H9 (cell line): ENCODE measurements around the gene CRK. TPM values are rescaled to one million over a fixed set of nuclear protein-coding genes. Genes with fewer than 3 reads are reported as not detected.

Experiments used
- DNase-seq: peaks from one replicate; pipeline ENCODE4 v3.0.0-alpha.2; 2017
- H2AFZ ChIP-seq: one replicate; pipeline ENCODE4 v1.6.1; 2013; ENCODE audit warnings: mild to moderate bottlenecking, low read length, control low read depth, moderate library complexity
- H2AK5ac ChIP-seq: 2 replicates; pipeline ENCODE4 v1.6.1; 2013; ENCODE audit warnings: low read length, control low read depth, mixed read lengths; ENCODE audit not compliant: insufficient read length
- H2BK120ac ChIP-seq: one replicate; pipeline ENCODE4 v1.6.1; 2013; ENCODE audit warnings: low read depth, mild to moderate bottlenecking, low read length, control low read depth, inconsistent platforms; ENCODE audit not compliant: poor library complexity, severe bottlenecking
- H2BK12ac ChIP-seq: 2 replicates; pipeline ENCODE4 v1.6.1; 2013; ENCODE audit warnings: low read length, control low read depth, mixed read lengths, low read depth; ENCODE audit not compliant: insufficient read length
- H2BK15ac ChIP-seq: 2 replicates; pipeline ENCODE4 v1.6.1; 2013; ENCODE audit warnings: low read depth, low read length, control low read depth
- H2BK20ac ChIP-seq: one replicate; pipeline ENCODE4 v1.6.1; 2013; ENCODE audit warnings: low read depth, mild to moderate bottlenecking, low read length, control low read depth, inconsistent platforms; ENCODE audit not compliant: poor library complexity, severe bottlenecking
- H2BK5ac ChIP-seq: 2 replicates; pipeline ENCODE4 v1.6.1; 2013; ENCODE audit warnings: low read length, control low read depth, mixed read lengths; ENCODE audit not compliant: insufficient read length
- H3K14ac ChIP-seq: 2 replicates; pipeline ENCODE4 v1.6.1; 2013; ENCODE audit warnings: low read length, control low read depth; ENCODE audit not compliant: insufficient read depth
- H3K18ac ChIP-seq: 2 replicates; pipeline ENCODE4 v1.6.1; 2013; ENCODE audit warnings: low read depth, mild to moderate bottlenecking, mixed read lengths, low read length, control low read depth; ENCODE audit not compliant: insufficient read length
- H3K23ac ChIP-seq: 2 replicates; pipeline ENCODE4 v1.6.1; 2013; ENCODE audit warnings: low read length, control low read depth, mixed read lengths, low read depth; ENCODE audit not compliant: insufficient read length
- H3K23me2 ChIP-seq: 2 replicates; pipeline ENCODE4 v1.6.1; 2013; ENCODE audit warnings: low read depth, mild to moderate bottlenecking, mixed read lengths, low read length, control low read depth; ENCODE audit not compliant: insufficient read length, poor library complexity, severe bottlenecking
- H3K27ac ChIP-seq: 2 replicates; pipeline ENCODE4 v1.5.1; 2013; ENCODE audit warnings: low read length, control low read depth, mixed read lengths, low read depth; ENCODE audit not compliant: insufficient read length
- H3K27me3 ChIP-seq: 2 replicates; pipeline ENCODE4 v1.6.1; 2013; ENCODE audit warnings: low read length, control low read depth, inconsistent platforms; ENCODE audit not compliant: insufficient read depth
- H3K4ac ChIP-seq: 2 replicates; pipeline ENCODE4 v1.6.1; 2013; ENCODE audit warnings: low read depth, mild to moderate bottlenecking, control low read depth, inconsistent platforms, low read length, moderate library complexity
- H3K4me1 ChIP-seq: 2 replicates; pipeline ENCODE4 v1.6.1; 2013; ENCODE audit warnings: low read length, control low read depth, inconsistent platforms; ENCODE audit not compliant: insufficient read depth
- H3K4me2 ChIP-seq: 2 replicates; pipeline ENCODE4 v1.6.1; 2013; ENCODE audit warnings: low read length, control low read depth, mixed read lengths; ENCODE audit not compliant: insufficient read length, insufficient read depth
- H3K56ac ChIP-seq: 2 replicates; pipeline ENCODE4 v1.6.1; 2013; ENCODE audit warnings: low read depth, mild to moderate bottlenecking, mixed read lengths, low read length, control low read depth; ENCODE audit not compliant: insufficient read length
- H3K79me1 ChIP-seq: 2 replicates; pipeline ENCODE4 v1.6.1; 2013; ENCODE audit warnings: low read depth, mild to moderate bottlenecking, moderate library complexity, low read length, control low read depth, inconsistent platforms; ENCODE audit not compliant: insufficient read depth, poor library complexity, severe bottlenecking
- H3K79me2 ChIP-seq: 2 replicates; pipeline ENCODE4 v1.6.1; 2013; ENCODE audit warnings: low read length, control low read depth, inconsistent platforms; ENCODE audit not compliant: insufficient read depth
- H3K9ac ChIP-seq: 2 replicates; pipeline ENCODE4 v1.6.1; 2013; ENCODE audit warnings: low read length, control low read depth, mixed read lengths; ENCODE audit not compliant: insufficient read length; ENCODE audit errors: extremely low read depth
- H3K9me3 ChIP-seq: one replicate; pipeline ENCODE4 v1.6.1; 2013; ENCODE audit warnings: low read depth, low read length, inconsistent platforms; ENCODE audit not compliant: control insufficient read depth
- H3T11ph ChIP-seq: one replicate; pipeline ENCODE4 v1.6.1; 2013; ENCODE audit warnings: mild to moderate bottlenecking, low read length, control low read depth, inconsistent platforms
- H4K20me1 ChIP-seq: one replicate; pipeline ENCODE4 v1.6.1; 2013; ENCODE audit not compliant: control insufficient read depth, insufficient read length, insufficient read depth
- H4K5ac ChIP-seq: 2 replicates; pipeline ENCODE4 v1.6.1; 2013; ENCODE audit warnings: low read depth, mild to moderate bottlenecking, mixed read lengths, low read length, control low read depth; ENCODE audit not compliant: insufficient read length
- H4K8ac ChIP-seq: replicated peaks from 2 replicates; pipeline ENCODE4 v1.6.1; 2013; ENCODE audit warnings: low read length, control low read depth, mixed read lengths, low read depth; ENCODE audit not compliant: insufficient read length
- H4K91ac ChIP-seq: 2 replicates; pipeline ENCODE4 v1.6.1; 2013; ENCODE audit warnings: low read depth, mild to moderate bottlenecking, moderate library complexity, mixed read lengths, low read length, control low read depth; ENCODE audit not compliant: insufficient read length
- H3K27ac Mint-ChIP-seq, 3 experiments: 2 replicates in 2 of 3; 3 replicates in 1 of 3; pipeline ENCODE4 v1.8.0; 2020 to 2021; ENCODE audit warnings: mixed read lengths in 3 of 3, mild to moderate bottlenecking in 1 of 3, moderate library complexity in 1 of 3
- H3K27me3 Mint-ChIP-seq: 2 replicates; pipeline ENCODE4 v1.8.0; 2021; ENCODE audit warnings: low read depth, mild to moderate bottlenecking, moderate library complexity, mixed read lengths
- H3K36me3 Mint-ChIP-seq, 3 experiments: 2 replicates in 2 of 3; 3 replicates in 1 of 3; pipeline ENCODE4 v1.8.0; 2020 to 2021; ENCODE audit warnings: low read depth in 3 of 3, mixed read lengths in 3 of 3; ENCODE audit not compliant: insufficient read depth in 1 of 3
- H3K4me1 Mint-ChIP-seq, 2 experiments: 2 replicates each; pipeline ENCODE4 v1.8.0; 2020; ENCODE audit warnings: mixed read lengths in 2 of 2
- H3K4me3 Mint-ChIP-seq, 2 experiments: 2 replicates in 1 of 2; 3 replicates in 1 of 2; pipeline ENCODE4 v1.8.0; 2020 to 2021; ENCODE audit warnings: mild to moderate bottlenecking in 2 of 2, mixed read lengths in 2 of 2, moderate library complexity in 1 of 2
- H3K9me3 Mint-ChIP-seq, 2 experiments: 2 replicates in 1 of 2; 3 replicates in 1 of 2; pipeline ENCODE4 v1.8.0; 2020; ENCODE audit warnings: mild to moderate bottlenecking in 2 of 2, mixed read lengths in 2 of 2, moderate library complexity in 1 of 2
- WGBS: extraction: QIAGEN DNeasy Blood & Tissue Kit; methylation state at CpG from one replicate; pipeline ENCODE4 v1.1.7; 2013; ENCODE audit warnings: missing lambda C conversion rate, low lambda C conversion rate, mixed read lengths; ENCODE audit not compliant: insufficient read length; ENCODE audit errors: extremely low coverage; 5-methylcytosine and 5-hydroxymethylcytosine counted together
- total RNA-seq: library from RNA; stranded (reverse); gene quantifications from 2 replicates; pipeline ENCODE4 v1.2.1, GENCODE V29; 2021
- TF ChIP-seq, protein P1 (sequence below): fragments of 200-600 bp; sonication (generic); conservative IDR thresholded peaks from 3 replicates; pipeline ENCODE4 v1.8.0; 2021; ENCODE audit warnings: antibody characterized with exemption, mild to moderate bottlenecking

The CRK gene
- total RNA-seq, 1 experiment from 2014 or later, result 58.9 TPM

DNA sequence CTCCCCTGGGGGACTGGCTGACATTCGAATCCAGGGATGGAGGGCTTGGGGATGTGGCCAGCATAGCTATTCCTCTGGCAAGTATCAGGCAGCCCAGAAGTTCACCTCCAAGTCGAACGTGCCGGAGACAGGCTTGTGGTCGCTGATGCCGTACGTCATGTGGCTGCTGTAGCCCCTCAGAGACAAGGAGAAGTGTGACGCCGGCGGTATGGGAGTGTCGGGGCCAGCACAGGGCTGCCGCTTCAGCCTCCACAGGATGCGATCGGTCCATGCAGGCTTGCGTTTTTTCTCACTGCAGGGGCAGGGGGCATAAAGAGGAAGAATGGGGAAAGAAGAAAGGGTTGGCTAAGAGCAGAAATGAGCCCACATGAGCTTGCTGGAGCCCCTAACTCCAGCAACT is 41.8 kb upstream of the CRK start:
- Histone ChIP-seq H4K20me1 (no peaks in the 10 kb centered on the region), H3K14ac (no peak overlapping the region), H2AK5ac (no peak overlapping the region), H3K79me1 (no peaks in the 10 kb centered on the region), H3K56ac (no peak overlapping the region), H3K79me2 (no peaks in the 10 kb centered on the region), H2BK12ac (no peak overlapping the region), H3K4me2 (no peak overlapping the region), H2BK120ac (no peak overlapping the region), H3K4ac (no peak overlapping the region), H3K18ac (no peak overlapping the region), H4K5ac (no peak overlapping the region), H3K4me1 (no peaks in the 10 kb centered on the region), H2AFZ (no peak overlapping the region), H3K9ac (no peak overlapping the region), H2BK15ac (no peak overlapping the region), H3K23me2 (no peaks in the 10 kb centered on the region), H2BK20ac (no peak overlapping the region), H4K8ac (no peak overlapping the region), H3K23ac (no peak overlapping the region), H3K27me3 (no peaks in the 10 kb centered on the region), H2BK5ac (no peak overlapping the region), H3T11ph (no peak overlapping the region), H4K91ac (no peak overlapping the region), H3K9me3 (no peaks in the 10 kb centered on the region), H3K27ac (no peak overlapping the region)
- H3K36me3 Mint-ChIP-seq, result peaks cover 0 to 14% (median 3%) of the 10 kb centered on the region in 3 experiments; a peak in 4 of 7 replicates
- DNase-seq, result no peak
- peaks cover 4 to 8% of the 10 kb centered on the region in 2 experiments; a peak in 3 of 4 replicates for H3K4me1 Mint-ChIP-seq
- WGBS, result no CpG with 5 or more reads among the region's 15 CpGs
- peak overlapping the region in 1 of 3 experiments; percentile 21; a peak in 2 of 7 replicates for H3K27ac Mint-ChIP-seq
- H3K4me3 Mint-ChIP-seq, result no peak overlapping the region
- H3K9me3 Mint-ChIP-seq, result no peaks in the 10 kb centered on the region
- no peaks in the 10 kb centered on the region for H3K27me3 Mint-ChIP-seq
- TF ChIP-seq, protein P1, sequence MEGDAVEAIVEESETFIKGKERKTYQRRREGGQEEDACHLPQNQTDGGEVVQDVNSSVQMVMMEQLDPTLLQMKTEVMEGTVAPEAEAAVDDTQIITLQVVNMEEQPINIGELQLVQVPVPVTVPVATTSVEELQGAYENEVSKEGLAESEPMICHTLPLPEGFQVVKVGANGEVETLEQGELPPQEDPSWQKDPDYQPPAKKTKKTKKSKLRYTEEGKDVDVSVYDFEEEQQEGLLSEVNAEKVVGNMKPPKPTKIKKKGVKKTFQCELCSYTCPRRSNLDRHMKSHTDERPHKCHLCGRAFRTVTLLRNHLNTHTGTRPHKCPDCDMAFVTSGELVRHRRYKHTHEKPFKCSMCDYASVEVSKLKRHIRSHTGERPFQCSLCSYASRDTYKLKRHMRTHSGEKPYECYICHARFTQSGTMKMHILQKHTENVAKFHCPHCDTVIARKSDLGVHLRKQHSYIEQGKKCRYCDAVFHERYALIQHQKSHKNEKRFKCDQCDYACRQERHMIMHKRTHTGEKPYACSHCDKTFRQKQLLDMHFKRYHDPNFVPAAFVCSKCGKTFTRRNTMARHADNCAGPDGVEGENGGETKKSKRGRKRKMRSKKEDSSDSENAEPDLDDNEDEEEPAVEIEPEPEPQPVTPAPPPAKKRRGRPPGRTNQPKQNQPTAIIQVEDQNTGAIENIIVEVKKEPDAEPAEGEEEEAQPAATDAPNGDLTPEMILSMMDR, result no peak
